IMR-90 (cell line): ENCODE results near the gene IKZF3. TPM values are rescaled to one million over a fixed set of nuclear protein-coding genes. Genes with fewer than 3 reads are reported as not detected.
A peak's percentile ranks its signal among the peaks of the same experiment; 100 is the strongest.

Experiments used
- ATAC-seq: fragments of 200-7000 bp; cut with Tn5 transposase; 2 replicates; pipeline ENCODE4 v1.9.1; 2020; ENCODE audit warnings: low read depth, mild to moderate bottlenecking, moderate library complexity
- BruUV-seq: library from RNA; stranded (reverse); fragments of 400-500 nt; replicated peaks from 2 replicates; lab custom pipeline; 2021; lab: Mats Ljungman, UMichigan
- CTCF ChIA-PET: fragments of 300-600 bp; formaldehyde crosslinking; extraction: SDS; loops from one replicate; lab custom pipeline; 2021; ENCODE audit warnings: antibody characterized with exemption; lab: Yijun Ruan, JAX
- POLR2A ChIA-PET: fragments of 300-600 bp; sonication (Branson Sonifier 250); formaldehyde crosslinking; loops from one replicate; lab custom pipeline; 2022; ENCODE audit warnings: antibody characterized with exemption; ENCODE audit not compliant: unreplicated experiment; lab: Charles Lee
- DNase-seq: peaks from one replicate; pipeline ENCODE4 v3.0.0; 2013
- H2AFZ ChIP-seq: replicated peaks from 2 replicates; pipeline ENCODE3; 2013; ENCODE audit warnings: low read length, mild to moderate bottlenecking; ENCODE audit not compliant: poor library complexity
- H2AK5ac ChIP-seq: 2 replicates; pipeline ENCODE4 v1.6.1; 2013; ENCODE audit warnings: low read depth, low read length, inconsistent platforms
- H2AK9ac ChIP-seq: replicated peaks from 2 replicates; pipeline ENCODE3; 2013; ENCODE audit warnings: mild to moderate bottlenecking, low read depth, low read length, moderate library complexity; ENCODE audit not compliant: poor library complexity
- H2BK120ac ChIP-seq: 2 replicates; pipeline ENCODE4 v1.6.1; 2013; ENCODE audit warnings: low read depth, low read length, inconsistent platforms
- H2BK15ac ChIP-seq: 3 replicates; pipeline ENCODE4 v1.6.1; 2013; ENCODE audit warnings: low read depth, low read length, inconsistent platforms
- H2BK20ac ChIP-seq: 2 replicates; pipeline ENCODE4 v1.6.1; 2013; ENCODE audit warnings: low read depth, mild to moderate bottlenecking, inconsistent platforms, low read length, moderate library complexity
- H2BK5ac ChIP-seq: 2 replicates; pipeline ENCODE4 v1.6.1; 2013; ENCODE audit warnings: mild to moderate bottlenecking, low read depth, low read length, inconsistent platforms; ENCODE audit not compliant: poor library complexity, severe bottlenecking
- H3K14ac ChIP-seq: replicated peaks from 2 replicates; pipeline ENCODE4 v1.6.1; 2013; ENCODE audit warnings: low read depth, low read length, inconsistent platforms
- H3K18ac ChIP-seq: 2 replicates; pipeline ENCODE4 v1.6.1; 2013; ENCODE audit warnings: low read depth, low read length, control low read depth
- H3K23ac ChIP-seq: 2 replicates; pipeline ENCODE4 v1.6.1; 2013; ENCODE audit warnings: low read depth, low read length, inconsistent platforms
- H3K27ac ChIP-seq: 2 replicates; pipeline ENCODE4 v1.5.1; 2013; ENCODE audit warnings: mild to moderate bottlenecking, control low read depth, low read length; ENCODE audit not compliant: insufficient read depth
- H3K27me3 ChIP-seq: 2 replicates; pipeline ENCODE4 v1.6.1; 2013; ENCODE audit warnings: low read length; ENCODE audit not compliant: control insufficient read depth, insufficient read depth
- H3K36me3 ChIP-seq: 2 replicates; pipeline ENCODE4 v1.6.1; 2013; ENCODE audit warnings: low read length, mixed read lengths; ENCODE audit not compliant: control insufficient read depth, insufficient read depth
- H3K4ac ChIP-seq: 2 replicates; pipeline ENCODE4 v1.6.1; 2013; ENCODE audit warnings: low read depth, low read length, inconsistent platforms
- H3K4me1 ChIP-seq: 2 replicates; pipeline ENCODE4 v1.6.1; 2013; ENCODE audit warnings: low read length, mixed read lengths; ENCODE audit not compliant: control insufficient read depth, insufficient read depth
- H3K4me2 ChIP-seq: 2 replicates; pipeline ENCODE4 v1.6.1; 2013; ENCODE audit warnings: low read depth, mild to moderate bottlenecking, control low read depth, low read length, moderate library complexity
- H3K4me3 ChIP-seq: 2 replicates; pipeline ENCODE4 v1.5.1; 2013; ENCODE audit warnings: low read depth, mild to moderate bottlenecking, control low read depth, low read length, moderate library complexity; ENCODE audit not compliant: insufficient read depth
- H3K56ac ChIP-seq: 2 replicates; pipeline ENCODE4 v1.6.1; 2013; ENCODE audit warnings: low read length, inconsistent platforms; ENCODE audit not compliant: insufficient read depth; ENCODE audit errors: extremely low read depth
- H3K79me1 ChIP-seq, 2 experiments: 2 replicates each; pipeline ENCODE4 v1.6.1; 2013; ENCODE audit warnings: low read length in 2 of 2, inconsistent platforms in 1 of 2, low read depth in 1 of 2
- H3K9ac ChIP-seq: 2 replicates; pipeline ENCODE4 v1.6.1; 2013; ENCODE audit warnings: low read depth, low read length, control low read depth
- H3K9me1 ChIP-seq: 2 replicates; pipeline ENCODE4 v1.6.1; 2013; ENCODE audit warnings: low read length, inconsistent platforms; ENCODE audit not compliant: insufficient read depth
- H3K9me3 ChIP-seq: 2 replicates; pipeline ENCODE4 v1.6.1; 2013; ENCODE audit warnings: low read length; ENCODE audit not compliant: control insufficient read depth, insufficient read depth
- H4K20me1 ChIP-seq: 2 replicates; pipeline ENCODE4 v1.6.1; 2013; ENCODE audit warnings: low read length, inconsistent platforms; ENCODE audit not compliant: insufficient read depth
- H4K5ac ChIP-seq: 2 replicates; pipeline ENCODE4 v1.6.1; 2013; ENCODE audit warnings: mild to moderate bottlenecking, low read depth, low read length, control low read depth
- H4K8ac ChIP-seq, 2 experiments: 2 replicates each; pipeline ENCODE4 v1.6.1; 2013; ENCODE audit warnings: low read depth in 2 of 2, low read length in 2 of 2, control low read depth in 1 of 2, inconsistent platforms in 1 of 2
- H4K91ac ChIP-seq: 2 replicates; pipeline ENCODE4 v1.6.1; 2013; ENCODE audit warnings: low read depth, low read length, inconsistent platforms; ENCODE audit not compliant: insufficient read depth
- FOS ChIP-seq: fragments of 150-350 bp; IDR thresholded peaks from 2 replicates; pipeline ENCODE4 v1.6.1; 2016; ENCODE audit warnings: low read depth, low read length
- MXI1 ChIP-seq: IDR thresholded peaks from 2 replicates; pipeline ENCODE4 v1.6.1; 2012; ENCODE audit warnings: low read depth, mild to moderate bottlenecking, low read length, moderate library complexity, borderline replicate concordance
- NFE2L2 ChIP-seq: fragments of 150-350 bp; IDR thresholded peaks from 2 replicates; pipeline ENCODE4 v1.6.1; 2016; ENCODE audit warnings: low read depth, mild to moderate bottlenecking, low read length
- RFX5 ChIP-seq: IDR thresholded peaks from 2 replicates; pipeline ENCODE4 v1.8.0; 2012; ENCODE audit warnings: low read depth, mild to moderate bottlenecking, low read length, moderate library complexity
- WGBS, 2 experiments: methylation state at CpG; one replicate each; pipeline versions ENCODE4 v1.1.5 to v1.1.7; 2013; ENCODE audit warnings: missing lambda C conversion rate in 2 of 2; ENCODE audit not compliant: insufficient read length in 1 of 2; ENCODE audit errors: extremely low coverage in 2 of 2; 5-methylcytosine and 5-hydroxymethylcytosine counted together
- dilution Hi-C: fragments of 300-500 bp; cut with HindIII; formaldehyde crosslinking; loops from one replicate; pipeline ENCODE4 v1.14.3; 2018; ENCODE audit warnings: low sequenced_read_pairs; ENCODE audit not compliant: unreplicated experiment
- in situ Hi-C: fragments of 300-500 bp; cut with MboI; formaldehyde crosslinking; loops from 3 replicates; pipeline ENCODE4 v1.14.3; 2019; ENCODE audit warnings: low sequenced_read_pairs, inconsistent platforms, mixed read lengths
- intact Hi-C: fragments of 100-400 bp; cut with micrococcal nuclease; formaldehyde crosslinking; loops from 2 replicates; pipeline ENCODE4 v1.10.0; 2022
- polyA plus RNA-seq, 3 experiments: library from polyadenylated mRNA; depleted of rRNA; stranded (reverse); fragments of >200 nt; gene quantifications; 2 replicates each; pipeline ENCODE4 v1.2.3, GENCODE V29; 2012; ENCODE audit warnings: low replicate concordance in 1 of 3
- total RNA-seq: library from RNA; depleted of rRNA; stranded (reverse); fragments of >200 nt; gene quantifications from 2 replicates; pipeline ENCODE4 v1.2.3, GENCODE V29; 2012
- TF ChIP-seq, protein P1 (sequence below): fragments of 150-350 bp; IDR thresholded peaks from 2 replicates; pipeline ENCODE4 v1.6.1; 2017; ENCODE audit warnings: mild to moderate bottlenecking, antibody characterized with exemption, low read length, low read depth

Gene IKZF3
- total and polyA plus RNA-seq, 2 of the 4 experiments (the other 2 are of a cell fraction) = not detected

DNA sequence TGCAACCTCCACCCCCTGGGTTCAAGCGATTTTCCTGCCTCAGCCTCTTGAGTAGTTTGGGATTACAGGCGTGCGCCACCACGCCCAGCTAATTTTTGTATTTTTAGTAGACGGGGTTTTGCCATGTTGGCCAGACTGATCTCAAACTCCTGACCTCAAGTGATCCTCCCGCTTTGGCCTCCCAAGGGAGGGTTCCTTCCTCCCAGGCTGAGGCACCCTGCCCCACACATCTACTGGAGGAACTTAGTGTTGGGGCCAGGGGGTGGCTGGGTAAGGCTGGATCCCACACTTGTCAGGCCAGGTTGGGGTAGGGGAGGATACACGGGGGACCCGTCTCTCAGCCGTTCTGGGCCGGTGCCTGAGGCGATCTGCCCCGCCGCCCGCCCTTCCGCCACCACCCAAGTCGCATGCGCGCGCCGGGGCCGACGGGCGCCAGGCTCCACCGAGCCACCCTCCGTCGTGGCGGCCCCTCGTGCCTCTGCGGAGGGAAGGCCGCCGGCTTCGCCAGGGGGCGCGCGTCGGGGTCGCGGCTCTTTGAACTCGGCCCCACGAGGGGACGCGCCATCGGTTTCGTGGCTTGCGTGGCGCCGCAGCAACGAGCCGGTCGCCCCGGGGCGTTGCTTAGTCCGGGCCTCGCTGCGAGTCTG lies 110.5 kb downstream of the IKZF3 start:
- CTCF ChIA-PET = interaction anchor here (1.2 kb wide), 1 partner anchor 132 kb away, joined by 3 read pairs; no protein-coding TSS in a partner anchor

More for the DNA sequence above, 110.5 kb downstream of the IKZF3 start:
- Histone ChIP-seq H3K9me3 (no peaks in the 10 kb centered on the region), H3K23ac (peak overlapping the region; percentile 77; the same call in 1 of the 2 replicates), H3K4me1 (peaks cover 7% of the 10 kb centered on the region), H2BK120ac (peak overlapping the region; percentile 68), H3K9ac (peak overlapping the region; percentile 73), H2BK5ac (peak overlapping the region; percentile 28), H2BK15ac (no peak overlapping the region), H2AK9ac (peak overlapping the region; percentile 90), H3K27ac (peak overlapping the region; percentile 72), H3K9me1 (no peaks in the 10 kb centered on the region; the same call in 1 of the 2 replicates), H3K18ac (peak overlapping the region; percentile 37; the same call in 1 of the 2 replicates), H4K20me1 (no peaks in the 10 kb centered on the region), H3K14ac (peak overlapping the region; percentile 79), H3K4me2 (peak overlapping the region; percentile 81), H4K91ac (peak overlapping the region; percentile 88), H2AFZ (peak overlapping the region; percentile 99), H3K36me3 (no peaks in the 10 kb centered on the region), H3K27me3 (peaks cover 17% of the 10 kb centered on the region), H3K4me3 (peak overlapping the region; percentile 76), H3K79me1 (no peaks in the 10 kb centered on the region; a peak in 1 of 4 replicates), H2AK5ac (peak overlapping the region; percentile 74), H3K56ac (0 out of 2 replicates have a peak overlapping the region, but pooled peaks have one; percentile 7), H2BK20ac (no peak overlapping the region), H3K4ac (peak overlapping the region; percentile 86), H4K8ac (peak overlapping the region; percentile 84 to 96; a peak in 3 of 4 replicates), H4K5ac (peak overlapping the region; percentile 73)
- dilution Hi-C loops (no loop called here), intact Hi-C loops (loop anchor here (1.0 kb wide), 2 partner anchors 23 to 131 kb away; partner anchors contain the start of gene MIEN1), in situ Hi-C loops (no loop called here)
- WGBS, 2 experiments = 0% methylated on average over 15 of the region's 55 CpGs; no CpG with 5 or more reads in 1 of the 2 experiments
- POLR2A ChIA-PET = no interaction called here
- DNase-seq (no peak), ATAC-seq (peak; percentile 21)
- no TSS peak for BruUV-seq
- TF ChIP-seq FOS (no peak), NFE2L2 (no peak), MXI1 (no peak), RFX5 (no peak)
- TF ChIP-seq, protein P1, sequence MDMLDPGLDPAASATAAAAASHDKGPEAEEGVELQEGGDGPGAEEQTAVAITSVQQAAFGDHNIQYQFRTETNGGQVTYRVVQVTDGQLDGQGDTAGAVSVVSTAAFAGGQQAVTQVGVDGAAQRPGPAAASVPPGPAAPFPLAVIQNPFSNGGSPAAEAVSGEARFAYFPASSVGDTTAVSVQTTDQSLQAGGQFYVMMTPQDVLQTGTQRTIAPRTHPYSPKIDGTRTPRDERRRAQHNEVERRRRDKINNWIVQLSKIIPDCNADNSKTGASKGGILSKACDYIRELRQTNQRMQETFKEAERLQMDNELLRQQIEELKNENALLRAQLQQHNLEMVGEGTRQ = no peak
